GM18526 (cell line): ENCODE data around the gene ELP4.

Source experiments
- POLR2A ChIP-seq: IDR thresholded peaks from 3 replicates; pipeline ENCODE4 v1.6.1; 2011; ENCODE audit not compliant: insufficient read length; ENCODE audit errors: extremely low read depth

ELP4 gene

DNA sequence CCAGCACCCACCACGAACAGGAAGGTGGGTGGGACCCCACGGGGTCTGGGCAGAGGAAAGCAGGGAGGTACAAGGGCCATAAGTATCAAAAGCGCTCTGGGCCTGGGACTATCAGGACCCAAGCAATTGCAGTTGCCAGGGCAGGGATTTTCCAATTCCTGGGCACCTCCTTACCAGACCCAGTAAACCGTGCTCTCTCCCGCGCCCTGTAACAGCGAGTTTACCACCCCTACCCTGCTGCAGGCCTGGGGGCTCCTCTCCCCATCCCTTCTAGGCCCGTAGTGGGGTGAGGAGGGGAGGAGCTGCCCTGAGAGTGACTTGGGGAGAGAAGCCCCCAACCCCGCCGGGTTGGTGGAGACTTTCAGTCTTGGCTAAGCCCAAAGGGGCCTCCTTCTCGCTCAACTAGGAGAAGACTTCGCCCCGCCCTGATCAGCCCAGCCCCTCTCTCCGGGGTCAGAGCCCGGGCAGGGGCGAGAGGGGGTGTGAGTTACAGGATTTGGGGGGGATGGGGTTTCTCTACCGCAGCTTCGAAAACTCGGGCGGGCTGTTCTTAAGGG lies 296.1 kb downstream of the ELP4 start:
- no peak for TF ChIP-seq POLR2A

- TF ChIP-seq POLR2A, result no peak
Observed at GRCh38 chr11:31806186-31806927, 296.8 kb downstream of the ELP4 start.

GRCh38 chr11:31806928-31807798 lies 297.6 kb downstream of the ELP4 start:
- no peak for TF ChIP-seq POLR2A

DNA sequence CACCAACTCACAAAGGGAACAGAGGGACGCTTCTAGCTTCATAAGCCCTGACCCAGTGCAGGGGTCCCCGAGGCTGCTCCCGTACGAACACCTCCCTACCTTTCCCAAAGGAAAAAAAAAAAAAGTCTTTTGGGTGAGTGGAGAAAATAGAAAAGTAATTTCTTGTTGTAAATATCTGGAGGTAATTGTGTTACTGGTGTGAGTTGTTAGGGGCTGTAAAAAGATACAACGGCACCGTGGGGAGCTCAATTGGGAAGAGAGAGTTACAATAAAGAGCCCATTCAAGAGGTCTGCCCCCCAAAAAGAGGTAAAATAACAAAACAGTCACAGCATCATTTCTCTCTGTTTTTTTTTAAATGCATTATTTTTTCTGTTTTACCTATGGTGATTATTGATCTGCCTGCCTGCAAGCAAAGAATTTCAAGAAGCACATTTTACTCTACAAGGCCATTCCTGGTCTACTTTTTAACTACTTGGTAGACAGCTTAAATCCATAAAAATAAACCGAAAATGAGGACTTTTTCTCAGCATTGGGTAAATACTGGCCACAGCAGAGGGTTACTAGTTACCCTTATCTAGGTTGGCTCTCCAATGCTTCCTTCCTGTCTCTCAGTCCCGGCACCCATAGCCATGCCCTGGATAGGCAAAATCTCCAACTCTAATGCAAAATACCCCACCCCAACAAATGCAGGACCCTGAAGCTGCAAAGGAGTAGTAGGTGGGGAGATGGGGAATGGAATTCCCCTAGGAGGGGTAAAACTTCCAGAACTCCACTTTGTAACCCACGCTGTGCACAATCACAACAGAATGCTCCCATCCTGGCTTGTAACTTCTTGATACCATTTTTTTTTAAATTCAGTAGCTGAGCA lies 298.5 kb downstream of the ELP4 start:
- TF ChIP-seq POLR2A, result no peak

- TF ChIP-seq POLR2A, result no peak
Observed at GRCh38 chr11:31808721-31809540, 299.4 kb downstream of the ELP4 start.

- TF ChIP-seq POLR2A, result no peak
Observed at GRCh38 chr11:31809541-31809856, 299.9 kb downstream of the ELP4 start.

DNA sequence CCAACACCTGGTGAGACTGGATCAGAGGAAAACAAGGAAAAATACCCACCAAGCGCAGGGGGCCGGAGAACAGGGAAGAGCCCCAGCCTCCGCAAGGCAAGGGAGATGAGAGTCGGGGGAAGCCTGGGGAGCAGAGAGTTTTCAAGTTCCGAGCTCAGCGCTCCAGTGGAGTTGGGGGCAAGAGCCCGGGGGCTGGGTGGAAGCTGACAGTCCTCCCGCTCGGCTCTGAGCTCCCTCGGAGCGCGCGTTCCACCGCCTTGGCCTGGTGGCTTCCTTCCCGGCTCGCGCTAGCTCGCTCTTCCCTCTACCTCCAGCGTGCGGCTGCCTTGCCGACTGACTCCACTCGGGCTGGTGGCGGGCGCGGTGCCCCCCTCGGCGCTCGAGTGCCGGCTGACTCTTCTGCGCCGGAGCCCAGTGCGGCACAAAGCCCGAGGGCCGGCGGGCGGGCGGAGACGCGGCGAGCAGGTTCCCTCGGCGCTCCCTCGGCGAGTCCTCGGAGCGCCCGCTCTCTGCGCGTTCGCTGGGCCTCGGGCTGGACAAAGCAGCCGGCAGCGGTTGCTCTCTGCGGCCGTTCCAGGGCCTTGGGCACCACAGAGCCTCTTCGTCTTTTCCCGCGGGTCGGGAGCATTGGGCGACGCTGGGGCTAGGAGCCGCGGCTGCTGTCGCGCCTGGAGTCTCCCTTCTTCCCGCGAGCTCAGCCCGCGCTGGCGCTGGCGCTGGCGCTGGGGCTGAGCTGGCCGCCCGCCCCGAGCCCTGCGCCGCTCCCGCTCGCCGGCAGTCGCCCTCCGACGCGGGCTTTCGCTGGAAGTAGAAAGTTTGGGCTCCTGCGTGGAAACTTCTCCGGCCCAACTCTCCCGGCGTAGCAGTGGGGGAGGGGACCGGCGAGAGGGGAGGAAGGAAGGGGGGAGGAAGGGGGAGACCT lies 300.6 kb downstream of the ELP4 start:
- TF ChIP-seq POLR2A, result no peak

- TF ChIP-seq POLR2A, result no peak
Observed at GRCh38 chr11:31810779-31811647, 301.4 kb downstream of the ELP4 start, which contains the start of gene PAX6. Gene PAX6 (minus strand): TSS chr11:31811322. CDS start chr11:31806411, 4,911 bp downstream.

- TF ChIP-seq POLR2A, result no peak
Observed at GRCh38 chr11:31812383-31813381, 303.1 kb downstream of the ELP4 start.

DNA sequence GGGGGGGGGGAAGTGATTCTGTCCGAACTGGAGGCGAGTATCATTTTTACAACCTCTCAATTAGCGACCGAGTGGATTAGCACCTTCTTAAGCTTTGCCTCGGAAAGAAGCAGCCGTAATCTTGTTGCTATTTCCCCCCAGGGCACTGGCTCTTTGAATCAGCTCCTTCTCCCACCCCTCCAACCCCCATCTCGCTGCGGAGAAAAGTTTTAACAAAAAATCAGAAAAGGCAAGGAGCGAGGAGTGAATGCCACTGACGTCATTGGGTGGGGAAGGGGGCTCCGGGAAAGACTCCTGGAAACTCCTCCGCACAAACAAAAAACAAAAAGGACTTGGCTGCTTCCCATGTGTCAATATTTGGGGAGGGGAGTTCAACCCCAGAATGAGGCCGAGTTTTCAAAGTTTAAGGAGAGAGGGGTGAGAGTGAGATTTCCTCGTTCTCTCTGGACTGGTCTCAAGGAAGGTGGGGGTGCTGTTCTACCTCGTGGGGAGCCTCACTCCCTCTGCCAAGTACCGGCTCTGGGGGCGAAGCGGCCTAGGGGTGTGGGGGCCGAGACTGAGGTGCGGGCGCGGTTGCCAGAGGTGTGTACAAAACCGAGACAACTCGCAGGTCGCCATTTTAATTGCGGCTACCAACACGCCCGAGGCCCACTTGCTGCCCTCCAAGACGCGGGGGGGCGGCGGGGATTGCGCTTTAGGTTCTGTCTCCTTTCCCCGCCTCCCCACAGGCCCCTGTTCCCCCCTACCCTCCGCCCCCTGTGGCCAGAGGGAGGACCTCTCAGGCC lies 304.0 kb downstream of the ELP4 start:
- TF ChIP-seq POLR2A, result no peak
